Ascending aorta (tissue), 2 donors: Measurements from ENCODE around the gene KIF17. TPM values are rescaled to one million over a fixed set of nuclear protein-coding genes. Genes with fewer than 3 reads are reported as not detected.
A peak's percentile ranks its signal among the peaks of the same experiment; 100 is the strongest.

Source experiments
- DNase-seq, 2 donors: peaks; one replicate each; pipeline ENCODE4 v3.0.0-alpha.2; 2019; ENCODE audit warnings: low spot score in 2 of 2
- H3K27ac ChIP-seq, 2 donors: fragments of 200-600 bp; sonication (generic); one replicate each; pipeline ENCODE4 v1.5.1; 2016 to 2017; ENCODE audit warnings: mild to moderate bottlenecking in 1 of 2
- H3K27me3 ChIP-seq: fragments of 200-600 bp; sonication (generic); one replicate; pipeline ENCODE4 v1.5.1; 2017
- H3K36me3 ChIP-seq, 2 donors: fragments of 200-600 bp; sonication (generic); one replicate each; pipeline ENCODE4 v1.5.1; 2016
- H3K4me1 ChIP-seq, 2 donors: fragments of 200-600 bp; sonication (generic); one replicate each; pipeline ENCODE4 v1.5.1; 2016 to 2017; ENCODE audit warnings: mild to moderate bottlenecking in 1 of 2
- H3K4me3 ChIP-seq, 2 donors: fragments of 200-600 bp; sonication (generic); one replicate each; pipeline ENCODE4 v1.5.1; 2016 to 2017; ENCODE audit warnings: mild to moderate bottlenecking in 1 of 2
- H3K9me3 ChIP-seq, 2 donors: fragments of 200-600 bp; sonication (generic); one replicate each; pipeline ENCODE4 v1.5.1; 2016
- intact Hi-C: fragments of 100-400 bp; cut with DNase I; formaldehyde crosslinking; loops from one replicate; pipeline ENCODE4 v1.15.1; 2023
- total RNA-seq: library from RNA; depleted of rRNA; stranded (reverse); fragments of >200 nt; gene quantifications from one replicate; pipeline ENCODE4 v1.1.0, GENCODE V29; 2016
- TF ChIP-seq, protein P1 (sequence below), 3 experiments: fragments of 200-600 bp in 2 of 3; fragments of 450-650 bp in 1 of 3; sonication (generic) in 2 of 3; IDR thresholded peaks; one replicate each; pipeline ENCODE4 v1.5.1; 2016 to 2019; ENCODE audit warnings: antibody characterized with exemption in 3 of 3, mild to moderate bottlenecking in 1 of 3, moderate library complexity in 1 of 3

KIF17 gene
- total RNA-seq, 1 donor from 2014 or later, result 18.5 TPM

DNA sequence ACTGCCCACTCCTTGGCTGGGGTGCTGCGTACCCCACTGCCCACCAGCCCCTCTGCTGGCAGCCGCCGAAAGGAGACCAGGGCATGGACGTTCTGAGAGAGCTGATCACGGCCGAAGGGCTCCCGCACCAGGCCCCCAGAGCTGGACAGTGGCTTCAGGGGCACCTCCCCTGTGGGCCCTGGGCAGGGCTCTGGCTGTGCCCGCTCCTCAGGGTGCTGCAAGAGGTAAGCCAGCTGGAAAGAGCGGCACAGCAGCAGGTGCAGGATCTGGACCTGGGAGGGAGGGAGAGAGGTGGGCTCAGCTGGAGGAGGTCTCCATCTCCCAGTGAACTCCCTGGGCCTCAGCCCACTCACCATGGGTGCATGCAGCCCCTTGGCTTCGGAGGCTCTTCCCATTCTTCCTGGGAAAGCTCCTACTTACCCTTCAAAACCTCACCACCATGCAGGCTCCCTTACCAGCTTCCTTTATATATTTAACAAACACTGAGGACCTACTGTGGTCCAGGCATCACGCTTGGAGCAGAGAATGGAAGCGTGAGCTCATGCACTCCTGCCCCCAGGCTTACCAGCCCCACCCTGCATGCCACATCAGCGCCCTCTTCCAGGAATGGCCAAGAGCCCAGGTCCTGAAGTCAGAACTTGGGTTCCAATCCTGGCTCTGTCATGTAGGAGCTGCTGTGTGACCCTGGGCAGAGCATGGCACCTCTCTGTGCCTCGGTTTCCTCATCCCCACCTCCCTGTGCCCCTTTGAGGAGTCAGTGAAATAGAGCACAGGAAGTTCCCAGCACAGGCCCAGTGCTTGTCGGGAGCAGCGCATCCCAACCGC, 6.8 kb upstream of the KIF17 start:
- intact Hi-C loops, result no loop called here

DNA sequence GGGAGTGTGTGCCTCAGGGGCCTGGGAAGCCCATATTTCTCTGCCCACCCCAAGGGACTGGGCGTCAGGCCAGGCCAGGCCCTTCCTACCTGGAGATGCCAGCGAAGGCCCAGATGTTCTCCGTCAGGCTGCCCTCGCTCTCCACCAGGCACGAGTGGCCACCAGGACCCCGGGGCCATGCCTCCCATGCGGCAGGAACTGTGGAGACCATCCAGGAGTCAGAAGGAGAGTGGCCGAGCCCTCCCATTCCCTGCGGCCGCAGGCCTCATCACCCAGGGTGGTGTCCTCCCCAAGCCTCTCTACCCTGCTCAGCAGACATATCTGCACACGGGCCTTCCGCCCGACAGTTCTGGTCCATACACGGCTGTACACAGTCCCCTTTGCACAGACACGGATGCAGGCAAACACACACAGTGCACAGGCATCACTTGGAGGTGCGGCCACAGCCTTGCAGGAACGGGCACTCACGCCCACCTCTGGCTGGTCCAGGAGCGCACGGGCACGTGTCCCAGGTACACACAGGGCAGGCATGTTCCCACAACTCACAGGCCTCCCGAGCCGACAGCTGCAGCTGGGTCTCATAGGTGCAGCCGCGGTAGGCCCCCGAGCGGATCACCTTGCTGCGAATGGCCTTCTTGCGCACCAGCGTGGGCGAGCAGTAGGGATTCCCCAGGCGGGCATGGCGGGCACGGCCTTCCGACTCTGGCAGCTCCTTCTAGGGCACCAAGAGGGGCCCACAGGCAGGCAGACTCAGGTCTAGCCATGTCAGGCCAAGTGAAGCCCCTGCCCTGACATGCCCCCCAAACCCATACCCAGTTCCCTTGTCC, 5.9 kb upstream of the KIF17 start:
- TF ChIP-seq, protein P1, sequence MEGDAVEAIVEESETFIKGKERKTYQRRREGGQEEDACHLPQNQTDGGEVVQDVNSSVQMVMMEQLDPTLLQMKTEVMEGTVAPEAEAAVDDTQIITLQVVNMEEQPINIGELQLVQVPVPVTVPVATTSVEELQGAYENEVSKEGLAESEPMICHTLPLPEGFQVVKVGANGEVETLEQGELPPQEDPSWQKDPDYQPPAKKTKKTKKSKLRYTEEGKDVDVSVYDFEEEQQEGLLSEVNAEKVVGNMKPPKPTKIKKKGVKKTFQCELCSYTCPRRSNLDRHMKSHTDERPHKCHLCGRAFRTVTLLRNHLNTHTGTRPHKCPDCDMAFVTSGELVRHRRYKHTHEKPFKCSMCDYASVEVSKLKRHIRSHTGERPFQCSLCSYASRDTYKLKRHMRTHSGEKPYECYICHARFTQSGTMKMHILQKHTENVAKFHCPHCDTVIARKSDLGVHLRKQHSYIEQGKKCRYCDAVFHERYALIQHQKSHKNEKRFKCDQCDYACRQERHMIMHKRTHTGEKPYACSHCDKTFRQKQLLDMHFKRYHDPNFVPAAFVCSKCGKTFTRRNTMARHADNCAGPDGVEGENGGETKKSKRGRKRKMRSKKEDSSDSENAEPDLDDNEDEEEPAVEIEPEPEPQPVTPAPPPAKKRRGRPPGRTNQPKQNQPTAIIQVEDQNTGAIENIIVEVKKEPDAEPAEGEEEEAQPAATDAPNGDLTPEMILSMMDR (IDR thresholded peaks at IDR 0.05), result no peak
- Histone ChIP-seq H3K27ac (no peak overlapping the region), H3K9me3 (no peaks in the 10 kb centered on the region), H3K27me3 (no peaks in the 10 kb centered on the region), H3K4me3 (no peak overlapping the region), H3K4me1 (no peaks in the 10 kb centered on the region), H3K36me3 (no peaks in the 10 kb centered on the region)
- peak in 1 of 2 donors; percentile 57 for DNase-seq
- intact Hi-C loops, result no loop called here

More for the DNA sequence above, 6.8 kb upstream of the KIF17 start:
- Histone ChIP-seq H3K4me3 (no peak overlapping the region), H3K9me3 (no peaks in the 10 kb centered on the region), H3K27me3 (no peaks in the 10 kb centered on the region), H3K4me1 (no peaks in the 10 kb centered on the region), H3K36me3 (no peaks in the 10 kb centered on the region), H3K27ac (no peak overlapping the region)
- peak in 1 of 2 donors; percentile 61 for DNase-seq
- TF ChIP-seq, protein P1 (IDR thresholded peaks at IDR 0.05), result no peak

DNA sequence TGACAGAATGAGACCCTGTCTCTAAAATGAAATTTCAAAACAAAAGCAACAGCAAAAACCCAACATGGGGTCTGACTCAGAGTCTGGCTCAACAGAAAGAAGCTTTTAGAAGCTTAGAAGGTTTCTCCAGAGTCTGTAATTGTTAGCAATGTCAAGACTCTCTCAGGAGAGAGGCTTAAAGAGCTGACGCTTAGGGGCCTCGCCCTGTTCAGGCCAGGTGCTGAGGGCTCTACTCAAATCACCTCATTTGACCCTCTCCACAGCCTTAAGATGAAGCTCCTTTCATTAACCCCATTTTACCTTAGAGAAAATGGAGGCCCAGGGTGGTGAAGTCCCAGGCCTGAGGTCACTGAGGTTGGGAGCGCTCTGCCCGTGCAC, 5.3 kb upstream of the KIF17 start:
- H3K4me3 ChIP-seq, result no peak overlapping the region
- H3K36me3 ChIP-seq, result no peaks in the 10 kb centered on the region
- no peaks in the 10 kb centered on the region for H3K27me3 ChIP-seq
- DNase-seq, result peak in 1 of 2 donors; percentile 12
- TF ChIP-seq, protein P1 (IDR thresholded peaks at IDR 0.05), result no peak
- H3K9me3 ChIP-seq, result no peaks in the 10 kb centered on the region
- intact Hi-C loops, result no loop called here
- H3K4me1 ChIP-seq, result no peaks in the 10 kb centered on the region
- no peak overlapping the region for H3K27ac ChIP-seq

DNA sequence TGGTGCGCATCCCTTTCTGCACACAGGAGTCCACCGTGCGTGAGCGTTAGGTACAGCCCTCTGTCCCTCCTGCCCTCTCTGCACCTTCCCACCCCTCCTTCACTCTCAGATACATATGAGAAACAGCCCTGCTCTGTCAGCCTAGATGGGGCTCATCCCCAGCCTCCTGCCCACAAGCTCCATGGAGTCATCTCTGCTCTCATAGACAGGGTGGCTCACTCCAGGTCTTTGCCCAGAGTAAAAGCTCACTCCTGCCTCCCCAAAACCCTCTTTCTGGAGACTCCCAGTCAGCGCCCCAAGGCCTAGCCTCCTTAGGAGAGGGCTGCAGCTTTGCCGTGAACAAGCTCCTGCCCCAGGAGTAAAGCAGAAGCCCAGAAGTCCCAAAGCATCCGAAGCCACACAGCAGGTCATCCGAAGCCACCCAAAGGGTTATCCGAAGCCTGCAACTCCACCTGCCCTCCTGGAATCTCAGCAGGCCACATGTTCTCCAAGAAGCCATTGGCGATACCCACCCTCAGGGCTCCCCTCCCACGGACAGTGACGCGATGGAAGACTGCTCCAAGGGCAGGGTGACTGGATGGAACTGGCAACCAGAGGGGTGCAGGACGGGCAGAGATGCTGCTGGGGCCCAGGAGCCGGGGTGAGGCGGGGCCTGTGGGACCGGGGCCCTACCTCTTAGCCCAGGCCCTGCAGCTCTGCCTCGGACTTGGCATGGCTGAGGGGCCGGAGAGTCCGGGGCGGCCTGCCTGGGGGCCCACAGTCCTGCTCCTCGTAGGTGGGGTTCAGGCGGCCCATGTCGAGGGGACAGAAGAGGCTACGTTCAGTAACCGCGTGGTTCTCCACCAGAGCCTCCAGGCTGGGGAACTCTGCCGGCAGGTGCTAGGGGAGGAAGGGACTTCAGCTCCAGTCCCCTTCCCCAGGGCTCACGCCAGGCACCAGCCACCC, 3.6 kb upstream of the KIF17 start:
- intact Hi-C loops, result no loop called here
- Histone ChIP-seq H3K36me3 (no peaks in the 10 kb centered on the region), H3K27ac (no peak overlapping the region), H3K9me3 (no peaks in the 10 kb centered on the region), H3K4me3 (no peak overlapping the region), H3K4me1 (peaks cover 0 to 4% of the 10 kb centered on the region in 2 donors), H3K27me3 (peaks cover 4% of the 10 kb centered on the region)
- TF ChIP-seq, protein P1 (IDR thresholded peaks at IDR 0.05), result no peak
- DNase-seq, result peak in 1 of 2 donors; percentile 61

DNA sequence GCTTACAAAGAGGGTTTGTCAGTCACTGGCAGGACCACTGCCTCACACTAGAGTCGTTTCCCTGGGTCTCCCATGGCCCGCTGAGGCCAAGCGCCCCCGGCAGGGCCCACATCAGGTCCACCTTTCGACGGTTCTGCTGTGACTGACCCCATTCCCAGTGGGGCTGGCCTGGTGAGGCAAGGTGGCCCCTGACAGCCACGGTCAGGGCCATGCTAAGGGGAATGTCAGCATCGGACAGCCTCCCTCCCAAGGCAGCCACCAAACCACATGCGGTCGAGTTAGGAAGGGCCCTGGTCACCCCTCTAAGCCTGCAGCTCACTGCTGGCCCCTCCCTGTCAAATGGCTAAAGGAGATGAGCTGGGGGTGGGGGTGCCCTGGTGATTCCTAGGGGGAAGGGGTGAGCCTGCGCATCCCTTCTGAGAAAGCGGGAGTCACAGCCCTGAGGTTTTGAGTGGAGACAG, 2.9 kb upstream of the KIF17 start:
- Histone ChIP-seq H3K27ac (no peak overlapping the region), H3K9me3 (no peaks in the 10 kb centered on the region), H3K27me3 (peaks cover 8% of the 10 kb centered on the region), H3K4me1 (peaks cover 0 to 4% of the 10 kb centered on the region in 2 donors), H3K4me3 (no peak overlapping the region), H3K36me3 (no peaks in the 10 kb centered on the region)
- peak in 1 of 2 donors; percentile 53 for DNase-seq
- intact Hi-C loops, result no loop called here
- TF ChIP-seq, protein P1 (IDR thresholded peaks at IDR 0.05), result no peak
